ENCODE measurements around the gene RNF215. TPM values are rescaled to one million over a fixed set of nuclear protein-coding genes. Genes with fewer than 3 reads are reported as not detected.

RNF215 gene
- total RNA-seq, 1 donor from 2014 or later = 24.5 TPM

DNA sequence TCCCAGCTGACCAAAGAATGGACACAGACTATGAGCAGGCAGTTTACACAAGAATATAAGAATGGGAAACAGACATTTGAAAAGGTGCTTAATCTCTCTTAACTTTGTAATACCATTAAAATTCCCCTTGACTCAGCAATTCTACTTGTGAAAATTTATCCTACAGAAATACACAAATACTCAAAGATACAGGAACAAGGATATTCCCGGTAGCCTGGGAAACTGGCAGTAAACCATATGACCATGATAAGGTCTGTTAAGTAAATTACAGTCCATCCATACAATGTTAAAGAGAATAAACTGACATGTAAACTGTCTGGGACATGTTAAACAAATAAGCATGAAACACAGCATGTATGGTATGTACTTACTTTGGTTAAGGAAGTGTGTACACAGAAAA, 29.6 kb upstream of the RNF215 start:
- H3K36me3 ChIP-seq (ENCODE audit: insufficient read depth, low read length) = peaks cover 51% of the 10 kb centered on the region
- Mint-ChIP-seq H3K4me3 (ENCODE audit: unreplicated experiment) (no peak overlapping the region), H3K27me3 (ENCODE audit: low read depth, unreplicated experiment) (no peaks in the 10 kb centered on the region), H3K36me3 (ENCODE audit: low read depth, unreplicated experiment) (peaks cover 24% of the 10 kb centered on the region), H3K9me3 (ENCODE audit: unreplicated experiment) (no peaks in the 10 kb centered on the region), H3K27ac (ENCODE audit: unreplicated experiment) (peak overlapping the region; percentile 34), H3K4me1 (ENCODE audit: low read depth, unreplicated experiment) (peaks cover 21% of the 10 kb centered on the region)
- no peak overlapping the region for H3K27ac ChIP-seq (ENCODE audit: low read depth, low read length)
- H2AFZ ChIP-seq (ENCODE audit: low read depth, low read length) = no peak overlapping the region
- no peak overlapping the region for H3K9ac ChIP-seq (ENCODE audit: low read length)
- peaks cover 8% of the 10 kb centered on the region for H3K79me2 ChIP-seq (ENCODE audit: insufficient read depth, low read length)
- DNase-seq (ENCODE audit: low read depth) (no peak), FAIRE-seq (no peak)
- H3K4me3 ChIP-seq (ENCODE audit: insufficient read depth, low read depth, low read length) = no peak overlapping the region
- H3K9me3 ChIP-seq (ENCODE audit: insufficient read depth, low read depth, low read length) = no peaks in the 10 kb centered on the region
- H4K20me1 ChIP-seq (ENCODE audit: insufficient read depth, low read length) = no peaks in the 10 kb centered on the region
- peaks cover 19% of the 10 kb centered on the region for H3K4me1 ChIP-seq (ENCODE audit: insufficient read depth, low read length)
- H3K4me2 ChIP-seq (ENCODE audit: low read length) = no peak overlapping the region
- no peaks in the 10 kb centered on the region for H3K27me3 ChIP-seq (ENCODE audit: insufficient read depth, low read length)
- no peak for TF ChIP-seq EZH2 (IDR thresholded peaks at IDR 0.05; ENCODE audit: insufficient read depth, low read length)

DNA sequence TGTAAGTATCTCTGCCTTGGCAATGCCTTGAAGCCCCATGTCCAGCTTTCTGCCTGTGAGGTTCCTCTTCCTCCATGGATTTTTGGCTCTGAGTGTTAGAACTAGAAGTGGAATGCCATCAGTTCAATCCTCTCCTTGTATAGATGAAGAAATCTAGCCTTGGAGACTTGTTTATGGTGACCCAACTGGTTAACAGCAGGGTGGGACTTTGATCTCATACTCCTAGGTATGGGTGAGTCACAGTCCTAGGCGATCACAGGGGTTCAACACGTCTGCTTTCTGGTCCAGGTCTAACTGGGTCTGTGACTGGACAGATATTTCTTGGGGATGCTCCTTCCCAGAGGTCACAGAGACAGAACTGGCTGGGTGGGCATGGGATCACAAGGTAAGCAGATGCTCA, 29.2 kb upstream of the RNF215 start:
- Histone ChIP-seq H3K4me1 (ENCODE audit: insufficient read depth, low read length) (peaks cover 15% of the 10 kb centered on the region), H3K27ac (ENCODE audit: low read depth, low read length) (no peak overlapping the region), H3K79me2 (ENCODE audit: insufficient read depth, low read length) (peaks cover 10% of the 10 kb centered on the region), H4K20me1 (ENCODE audit: insufficient read depth, low read length) (no peaks in the 10 kb centered on the region), H3K4me2 (ENCODE audit: low read length) (no peak overlapping the region), H3K9me3 (ENCODE audit: insufficient read depth, low read depth, low read length) (no peaks in the 10 kb centered on the region), H3K4me3 (ENCODE audit: insufficient read depth, low read depth, low read length) (no peak overlapping the region), H2AFZ (ENCODE audit: low read depth, low read length) (no peak overlapping the region), H3K36me3 (ENCODE audit: insufficient read depth, low read length) (peaks cover 51% of the 10 kb centered on the region), H3K9ac (ENCODE audit: low read length) (no peak overlapping the region), H3K27me3 (ENCODE audit: insufficient read depth, low read length) (no peaks in the 10 kb centered on the region)
- H3K4me1 Mint-ChIP-seq (ENCODE audit: low read depth, unreplicated experiment) = peaks cover 16% of the 10 kb centered on the region
- no peak for FAIRE-seq
- H3K27me3 Mint-ChIP-seq (ENCODE audit: low read depth, unreplicated experiment) = no peaks in the 10 kb centered on the region
- no peak for DNase-seq (ENCODE audit: low read depth)
- peak overlapping the region; percentile 34 for H3K27ac Mint-ChIP-seq (ENCODE audit: unreplicated experiment)
- H3K4me3 Mint-ChIP-seq (ENCODE audit: unreplicated experiment) = no peak overlapping the region
- peaks cover 26% of the 10 kb centered on the region for H3K36me3 Mint-ChIP-seq (ENCODE audit: low read depth, unreplicated experiment)
- TF ChIP-seq, protein P1, sequence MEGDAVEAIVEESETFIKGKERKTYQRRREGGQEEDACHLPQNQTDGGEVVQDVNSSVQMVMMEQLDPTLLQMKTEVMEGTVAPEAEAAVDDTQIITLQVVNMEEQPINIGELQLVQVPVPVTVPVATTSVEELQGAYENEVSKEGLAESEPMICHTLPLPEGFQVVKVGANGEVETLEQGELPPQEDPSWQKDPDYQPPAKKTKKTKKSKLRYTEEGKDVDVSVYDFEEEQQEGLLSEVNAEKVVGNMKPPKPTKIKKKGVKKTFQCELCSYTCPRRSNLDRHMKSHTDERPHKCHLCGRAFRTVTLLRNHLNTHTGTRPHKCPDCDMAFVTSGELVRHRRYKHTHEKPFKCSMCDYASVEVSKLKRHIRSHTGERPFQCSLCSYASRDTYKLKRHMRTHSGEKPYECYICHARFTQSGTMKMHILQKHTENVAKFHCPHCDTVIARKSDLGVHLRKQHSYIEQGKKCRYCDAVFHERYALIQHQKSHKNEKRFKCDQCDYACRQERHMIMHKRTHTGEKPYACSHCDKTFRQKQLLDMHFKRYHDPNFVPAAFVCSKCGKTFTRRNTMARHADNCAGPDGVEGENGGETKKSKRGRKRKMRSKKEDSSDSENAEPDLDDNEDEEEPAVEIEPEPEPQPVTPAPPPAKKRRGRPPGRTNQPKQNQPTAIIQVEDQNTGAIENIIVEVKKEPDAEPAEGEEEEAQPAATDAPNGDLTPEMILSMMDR (IDR thresholded peaks at IDR 0.05; ENCODE audit: insufficient read depth, low read depth, low read length) = no peak
- TF ChIP-seq EZH2 (IDR thresholded peaks at IDR 0.05; ENCODE audit: insufficient read depth, low read length) = no peak
- no peaks in the 10 kb centered on the region for H3K9me3 Mint-ChIP-seq (ENCODE audit: unreplicated experiment)

DNA sequence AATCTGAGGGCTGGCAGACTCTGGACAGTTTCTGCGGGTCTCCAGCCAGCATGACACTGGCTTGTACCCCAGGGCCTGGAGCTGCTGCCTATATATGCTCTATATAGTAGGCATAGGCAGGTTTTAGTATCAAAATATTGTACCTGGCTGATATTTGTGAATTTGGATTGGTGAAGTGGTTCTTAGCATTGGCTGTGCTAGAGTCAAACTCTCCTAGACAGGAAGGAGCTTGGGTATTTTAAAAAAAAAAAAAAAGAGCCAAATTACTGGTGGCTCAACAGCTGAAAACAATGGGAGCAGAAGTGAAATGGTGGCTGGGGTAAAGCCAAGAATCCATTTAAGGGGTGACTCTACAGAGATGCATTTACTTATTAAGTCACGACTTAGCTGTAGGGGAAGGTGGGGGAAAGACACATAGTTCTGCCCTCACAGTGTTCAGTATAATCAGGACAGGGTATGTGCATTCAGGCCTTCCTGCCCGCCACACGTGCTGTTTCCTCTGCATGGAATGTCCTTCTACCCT, 27.4 kb upstream of the RNF215 start:
- no peaks in the 10 kb centered on the region for H4K20me1 ChIP-seq (ENCODE audit: insufficient read depth, low read length)
- H3K4me3 ChIP-seq (ENCODE audit: insufficient read depth, low read depth, low read length) = no peak overlapping the region
- no peaks in the 10 kb centered on the region for H3K27me3 Mint-ChIP-seq (ENCODE audit: low read depth, unreplicated experiment)
- no peak overlapping the region for H3K9ac ChIP-seq (ENCODE audit: low read length)
- no peak overlapping the region for H3K27ac Mint-ChIP-seq (ENCODE audit: unreplicated experiment)
- DNase-seq (ENCODE audit: low read depth) = no peak
- no peaks in the 10 kb centered on the region for H3K9me3 ChIP-seq (ENCODE audit: insufficient read depth, low read depth, low read length)
- H3K27me3 ChIP-seq (ENCODE audit: insufficient read depth, low read length) = no peaks in the 10 kb centered on the region
- H3K27ac ChIP-seq (ENCODE audit: low read depth, low read length) = no peak overlapping the region
- TF ChIP-seq, protein P1 (IDR thresholded peaks at IDR 0.05; ENCODE audit: insufficient read depth, low read depth, low read length) = no peak
- no peak for TF ChIP-seq EZH2 (IDR thresholded peaks at IDR 0.05; ENCODE audit: insufficient read depth, low read length)
- H3K4me1 Mint-ChIP-seq (ENCODE audit: low read depth, unreplicated experiment) = peaks cover 2% of the 10 kb centered on the region
- H3K4me3 Mint-ChIP-seq (ENCODE audit: unreplicated experiment) = no peak overlapping the region
- H3K4me1 ChIP-seq (ENCODE audit: insufficient read depth, low read length) = no peaks in the 10 kb centered on the region
- H3K4me2 ChIP-seq (ENCODE audit: low read length) = no peak overlapping the region
- no peak overlapping the region for H2AFZ ChIP-seq (ENCODE audit: low read depth, low read length)
- no peak for FAIRE-seq
- peaks cover 61% of the 10 kb centered on the region for H3K36me3 ChIP-seq (ENCODE audit: insufficient read depth, low read length)
- H3K36me3 Mint-ChIP-seq (ENCODE audit: low read depth, unreplicated experiment) = peaks cover 30% of the 10 kb centered on the region
- H3K79me2 ChIP-seq (ENCODE audit: insufficient read depth, low read length) = peaks cover 10% of the 10 kb centered on the region
- no peaks in the 10 kb centered on the region for H3K9me3 Mint-ChIP-seq (ENCODE audit: unreplicated experiment)
